Epidermal melanocyte (primary cell): Measurements from ENCODE around the gene MST1R.
"Not testable (repeated sequence)": the region's sequence is repeated elsewhere in the genome, so short reads cannot be mapped to it uniquely, and the experiment has no call there.

Experiments
- DNase-seq: peaks from one replicate; pipeline ENCODE4 v3.0.0; 2011; ENCODE audit warnings: low spot score; ENCODE audit not compliant: insufficient read length

The MST1R gene

GRCh38 chr3:49903451-49904424, at the start of gene MST1R:
TSS of gene MST1R (minus strand) at chr3:49903873. CDS start at chr3:49903609, 264 bp downstream.
- peak; percentile 63 for DNase-seq

DNA sequence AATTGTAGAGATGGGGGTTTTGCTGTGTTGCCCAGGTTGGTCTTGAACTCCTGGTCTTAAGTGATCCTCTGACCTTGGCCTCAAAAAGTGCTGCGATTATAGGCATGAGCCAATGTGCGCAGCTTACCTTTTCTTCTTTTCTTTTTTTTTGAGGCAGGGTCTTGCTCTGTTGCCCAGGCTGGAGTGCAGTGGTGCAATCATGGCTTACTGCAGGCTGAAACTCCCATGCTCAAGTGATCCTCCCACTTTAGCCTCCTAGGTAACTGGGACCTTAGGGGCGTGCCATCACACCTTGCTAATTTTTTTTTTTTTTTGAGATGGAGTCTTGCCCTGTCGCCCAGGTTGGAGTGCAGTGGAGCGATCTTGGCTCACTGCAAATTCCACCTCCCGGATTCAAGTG, 49.3 kb upstream of the MST1R start:
- no peak for DNase-seq

GRCh38 chr3:49942651-49943050, 39.0 kb upstream of the MST1R start:
- DNase-seq, result no peak

DNA sequence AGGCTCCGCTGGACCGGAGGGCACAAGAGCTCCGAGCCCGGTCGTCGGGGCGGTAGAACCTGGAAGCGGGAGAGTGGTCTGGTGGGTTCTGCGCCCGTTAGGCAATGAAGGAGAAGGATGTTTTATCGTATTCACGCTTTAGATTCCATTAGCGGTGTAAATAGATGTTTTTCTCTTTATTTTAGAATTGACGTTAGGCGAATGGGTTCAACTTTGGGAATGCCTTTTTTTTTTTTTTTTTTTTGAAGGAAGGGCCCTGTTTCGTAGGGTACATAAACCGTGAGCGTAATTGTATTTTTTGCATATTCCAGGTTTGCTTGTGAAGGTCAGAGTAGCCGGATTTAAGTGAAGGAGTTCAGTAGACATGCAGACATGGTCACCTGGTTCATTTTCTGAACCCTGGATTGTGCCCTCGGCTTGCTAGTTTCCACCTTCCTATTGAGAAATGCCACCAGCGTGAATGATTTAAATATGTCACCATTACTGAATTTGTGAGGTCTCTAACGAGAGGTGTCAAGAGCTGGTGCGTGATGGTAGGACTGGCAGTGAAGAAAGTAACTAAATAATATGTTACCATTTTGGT, 37.1 kb upstream of the MST1R start:
- no peak for DNase-seq

- DNase-seq, result peak; percentile 89
These were observed 36.4 kb upstream of the MST1R start, which contains the start of gene RBM6 for GRCh38 chr3:49939858-49940666. TSS of gene RBM6 (plus strand) at chr3:49940150. CDS start at chr3:49962642, 22,492 bp downstream.

- DNase-seq, result no peak
These were observed 33.4 kb upstream of the MST1R start for GRCh38 chr3:49937090-49937489.

- DNase-seq, result not testable (repeated sequence)
These were observed 28.6 kb upstream of the MST1R start for GRCh38 chr3:49932281-49932680.

DNA sequence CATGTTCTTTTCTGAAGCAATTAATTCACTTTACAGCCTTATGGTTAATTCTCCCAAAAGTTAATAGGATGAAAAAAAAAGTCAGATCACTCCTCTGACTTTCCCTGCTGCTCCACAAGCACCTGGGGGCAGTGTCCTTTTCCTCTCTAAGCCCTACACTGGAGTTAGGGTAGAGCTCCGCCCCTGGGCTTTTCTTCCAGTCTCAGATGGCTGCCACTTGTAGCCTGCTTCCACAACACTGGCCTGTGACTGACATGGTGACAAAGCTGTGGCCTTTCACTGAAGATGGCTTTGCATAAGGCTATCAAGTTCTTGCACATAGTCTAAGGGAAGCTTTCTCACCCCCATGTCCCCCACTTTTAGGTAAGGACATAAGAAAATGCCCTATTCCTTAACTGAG, 27.2 kb upstream of the MST1R start:
- DNase-seq, result no peak

- DNase-seq, result no peak
These were observed 26.6 kb upstream of the MST1R start for GRCh38 chr3:49930168-49930690.

DNA sequence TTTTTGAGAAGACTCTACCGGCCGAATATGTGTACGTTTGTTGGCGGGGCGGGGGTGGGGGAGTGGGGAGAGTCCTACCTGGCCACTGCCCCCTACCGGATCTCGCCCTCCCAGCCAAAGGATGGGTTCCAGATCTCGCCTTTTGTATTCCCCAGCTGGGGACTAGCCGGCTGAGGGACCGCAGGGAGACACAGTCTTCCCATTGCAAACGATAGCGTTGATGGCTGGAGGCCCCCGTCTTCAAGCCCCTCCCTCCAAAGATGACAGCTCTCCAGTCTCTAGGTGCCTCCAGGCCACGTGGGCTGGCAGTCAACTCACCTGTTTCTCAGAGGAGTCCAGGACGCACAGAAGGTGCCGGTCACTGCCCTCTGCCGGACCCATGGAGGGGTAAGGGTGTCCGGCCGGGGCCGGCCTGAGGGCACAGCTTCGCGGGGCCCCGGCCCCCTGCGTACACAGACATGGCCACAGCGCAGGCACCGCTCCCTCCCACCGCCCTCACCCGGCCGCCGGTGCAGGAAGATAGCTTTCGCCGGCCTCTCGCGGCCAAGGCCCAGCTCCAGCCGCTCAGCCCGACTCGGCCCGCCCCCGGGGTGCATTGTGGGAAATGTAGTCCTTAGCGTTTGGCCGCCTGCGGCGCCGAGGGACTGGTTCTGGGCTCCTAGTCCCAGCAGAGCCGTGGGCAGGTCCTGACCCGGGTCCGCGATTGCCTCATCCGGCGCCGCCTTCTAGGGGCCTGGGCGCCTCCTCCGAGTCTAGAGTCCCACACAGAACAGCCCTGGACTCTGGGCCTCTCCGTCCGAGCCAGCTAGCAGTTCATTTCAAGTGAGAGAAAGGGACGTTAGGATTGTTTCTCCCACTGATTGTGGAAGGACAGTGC, 25.9 kb upstream of the MST1R start, which contains the start of gene MON1A:
TSS of gene MON1A (minus strand) at position 521 of the 877 bp plus-strand sequence. CDS start 16,465 bp downstream, outside the sequence.
- DNase-seq, result peak; percentile 67

DNA sequence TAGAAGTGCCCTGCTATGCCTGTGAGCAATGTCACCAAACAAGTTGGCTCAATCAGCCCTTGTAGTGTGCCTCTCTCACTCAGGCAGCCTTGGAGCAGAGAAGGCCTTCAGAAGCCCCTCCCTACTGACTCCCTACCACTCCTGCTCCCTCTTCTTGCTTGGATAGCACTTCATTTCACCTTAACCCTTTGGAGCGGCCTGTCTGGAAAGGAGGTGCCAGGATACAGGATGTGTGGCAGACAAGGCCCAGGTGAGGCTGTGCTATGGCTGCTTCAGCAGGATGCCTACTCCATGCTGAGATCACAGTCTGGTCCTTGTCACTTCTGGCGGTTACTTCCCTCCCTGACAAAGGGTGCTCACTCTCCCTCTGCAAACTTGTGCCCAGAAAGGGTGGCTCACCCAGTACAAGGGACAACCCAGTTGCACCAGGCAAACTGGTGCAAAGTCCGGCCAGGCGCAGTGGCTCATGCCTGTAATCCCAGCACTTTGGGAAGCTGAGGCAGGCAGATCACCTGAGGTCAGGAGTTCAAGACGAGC, 24.9 kb upstream of the MST1R start:
- DNase-seq, result no peak

DNA sequence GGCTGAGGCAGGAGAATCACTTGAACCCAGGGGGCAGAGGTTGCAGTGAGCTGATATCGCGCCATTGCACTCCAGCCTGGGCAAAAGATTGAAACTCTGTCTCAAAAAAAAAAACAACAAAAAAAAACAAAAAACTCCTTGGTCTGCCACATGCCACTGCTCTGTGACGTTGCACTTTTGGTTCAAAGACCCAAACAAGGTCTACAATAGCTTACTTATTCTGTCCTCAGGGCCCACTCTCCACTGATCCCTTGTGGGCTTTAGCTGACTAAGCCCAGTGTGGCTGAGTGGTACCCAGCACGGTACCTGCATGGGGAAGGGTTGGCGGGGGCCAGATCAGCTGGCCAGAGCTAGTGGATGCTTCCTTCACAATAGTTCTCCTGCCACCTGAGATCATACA, 24.1 kb upstream of the MST1R start:
- no peak for DNase-seq

- no peak for DNase-seq
These were observed 22.6 kb upstream of the MST1R start for GRCh38 chr3:49926117-49926728.

- DNase-seq, result no peak
These were observed 21.8 kb upstream of the MST1R start for GRCh38 chr3:49925485-49925884.

- no peak for DNase-seq
These were observed 21.0 kb upstream of the MST1R start for GRCh38 chr3:49924683-49925082.

- not testable (repeated sequence) for DNase-seq
These were observed 14.3 kb upstream of the MST1R start for GRCh38 chr3:49917806-49918590.

GRCh38 chr3:49916686-49917085, 13.0 kb upstream of the MST1R start:
- no peak for DNase-seq

GRCh38 chr3:49914906-49915305, 11.2 kb upstream of the MST1R start:
- no peak for DNase-seq

DNA sequence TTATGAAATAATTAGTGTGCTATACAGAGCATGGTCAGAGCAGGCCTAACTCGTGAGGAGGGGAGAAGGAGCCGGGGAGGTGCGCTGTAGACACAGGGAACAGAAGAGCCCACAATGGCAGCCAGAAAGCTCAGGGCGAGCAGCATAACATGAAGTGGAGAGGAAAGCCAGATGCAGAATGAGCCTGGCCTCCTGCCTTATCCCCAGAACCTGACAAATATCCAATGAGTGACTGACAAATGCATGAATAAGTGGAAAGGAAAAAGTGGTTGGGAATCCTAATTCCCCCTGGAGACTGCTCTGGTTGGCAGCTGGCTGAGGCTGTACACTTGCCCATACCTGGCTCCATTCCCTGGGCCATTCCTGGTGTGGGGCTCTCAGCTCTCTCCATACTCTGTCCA, 9.2 kb upstream of the MST1R start:
- no peak for DNase-seq
